MM.1S (cell line): Measurements from ENCODE around the gene TTYH1.

Source experiments
- DNase-seq: peaks from one replicate; pipeline ENCODE4 v3.0.0-alpha.2; 2015
- H2AFZ ChIP-seq: fragments of 300-600 bp; sonication (generic); 2 replicates; pipeline ENCODE4 v1.6.0; 2016; ENCODE audit warnings: antibody characterized with exemption, low read length
- H3F3A ChIP-seq: fragments of 300-600 bp; sonication (generic); 2 replicates; pipeline ENCODE4 v1.6.1; 2016; ENCODE audit warnings: mild to moderate bottlenecking, antibody characterized with exemption, low read length, moderate library complexity, mixed read lengths; ENCODE audit not compliant: insufficient read depth
- H3K27ac ChIP-seq: fragments of 300-600 bp; sonication (generic); 2 replicates; pipeline ENCODE4 v1.5.1; 2016; ENCODE audit warnings: mild to moderate bottlenecking, low read length
- H3K27me3 ChIP-seq: fragments of 300-600 bp; sonication (generic); replicated peaks from 2 replicates; pipeline ENCODE4 v1.6.0; 2016; ENCODE audit warnings: low read length; ENCODE audit not compliant: insufficient read depth
- H3K36me3 ChIP-seq: fragments of 300-600 bp; sonication (generic); replicated peaks from 2 replicates; pipeline ENCODE4 v1.6.1; 2016; ENCODE audit warnings: mild to moderate bottlenecking, low read length, mixed read lengths; ENCODE audit not compliant: insufficient read depth
- H3K4me1 ChIP-seq: fragments of 300-600 bp; sonication (generic); 2 replicates; pipeline ENCODE4 v1.6.1; 2016; ENCODE audit warnings: low read length, mixed read lengths
- H3K4me2 ChIP-seq: fragments of 300-600 bp; sonication (generic); 2 replicates; pipeline ENCODE4 v1.6.0; 2016; ENCODE audit warnings: low read depth, low read length
- H3K4me3 ChIP-seq: fragments of 300-600 bp; sonication (generic); 2 replicates; pipeline ENCODE4 v1.5.1; 2016; ENCODE audit warnings: low read length, mixed read lengths
- H3K79me2 ChIP-seq: fragments of 300-600 bp; sonication (generic); 2 replicates; pipeline ENCODE4 v1.6.1; 2016; ENCODE audit warnings: mixed run types, low read length, mixed read lengths
- H3K9ac ChIP-seq: fragments of 300-600 bp; sonication (generic); 2 replicates; pipeline ENCODE4 v1.6.1; 2016; ENCODE audit warnings: low read length, mixed read lengths
- H3K9me2 ChIP-seq: fragments of 300-600 bp; sonication (generic); replicated peaks from 2 replicates; pipeline ENCODE4 v1.6.1; 2016; ENCODE audit warnings: mild to moderate bottlenecking, low read length, mixed read lengths; ENCODE audit not compliant: insufficient read depth
- H3K9me3 ChIP-seq: fragments of 300-600 bp; sonication (generic); replicated peaks from 2 replicates; pipeline ENCODE4 v1.6.1; 2016; ENCODE audit warnings: mild to moderate bottlenecking, low read length, mixed read lengths; ENCODE audit not compliant: insufficient read depth
- H4K20me1 ChIP-seq: fragments of 300-600 bp; sonication (generic); 2 replicates; pipeline ENCODE4 v1.6.1; 2016; ENCODE audit warnings: mild to moderate bottlenecking, low read length, moderate library complexity, mixed read lengths; ENCODE audit not compliant: insufficient read depth
- EZH2 ChIP-seq: fragments of 300-600 bp; sonication (generic); optimal IDR thresholded peaks from 2 replicates; pipeline ENCODE3; 2017; ENCODE audit warnings: low read depth, mild to moderate bottlenecking, antibody characterized with exemption, low read length, mixed read lengths
- EZH2phosphoT487 ChIP-seq: fragments of 300-600 bp; sonication (generic); IDR thresholded peaks from 2 replicates; pipeline ENCODE4 v1.6.1; 2018; ENCODE audit warnings: antibody characterized with exemption, low read length
- TF ChIP-seq, protein P1 (sequence below): fragments of 300-600 bp; sonication (generic); IDR thresholded peaks from 2 replicates; pipeline ENCODE4 v1.5.1; 2016; ENCODE audit warnings: antibody characterized with exemption, low read length, mixed read lengths

TTYH1 gene

DNA sequence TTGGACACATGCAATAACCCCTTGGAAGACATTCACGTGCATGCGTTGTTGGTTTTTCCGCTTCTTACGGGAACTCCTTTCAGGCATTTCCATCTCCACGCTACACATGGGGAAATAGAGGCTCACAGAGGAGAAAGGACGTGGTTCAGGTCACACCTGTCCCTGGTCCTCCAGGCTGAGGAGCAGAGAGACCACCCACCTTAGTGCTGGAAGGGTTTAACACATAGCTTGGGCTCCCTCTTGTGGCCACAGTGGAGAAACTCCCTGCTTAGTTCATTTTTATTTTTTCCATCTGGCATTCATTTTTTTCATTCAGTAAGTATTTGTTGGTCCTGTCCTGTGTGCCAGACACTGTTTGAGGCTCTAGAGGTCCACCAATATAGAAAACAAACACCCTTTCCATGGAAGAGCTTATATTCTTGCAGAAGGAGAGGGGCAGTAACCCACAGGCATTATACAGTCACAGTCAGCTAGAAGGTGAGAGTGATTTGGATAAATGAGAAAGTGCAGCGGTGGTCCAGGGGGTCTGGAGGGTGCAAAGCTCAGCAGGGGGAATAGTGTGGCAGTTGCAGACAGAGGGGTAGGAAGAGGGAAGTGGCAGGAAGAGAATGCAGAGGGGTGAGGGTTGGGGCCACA is 24.2 kb upstream of the TTYH1 start:
- Histone ChIP-seq H3K27me3 (peaks cover 41% of the 10 kb centered on the region), H3K36me3 (no peaks in the 10 kb centered on the region), H3F3A (peaks cover 21% of the 10 kb centered on the region), H3K4me3 (no peak overlapping the region), H3K9me2 (no peaks in the 10 kb centered on the region), H3K9me3 (no peaks in the 10 kb centered on the region), H3K27ac (no peak overlapping the region), H3K4me2 (no peak overlapping the region), H3K4me1 (peaks cover 14% of the 10 kb centered on the region), H3K79me2 (no peaks in the 10 kb centered on the region), H4K20me1 (no peaks in the 10 kb centered on the region), H3K9ac (no peak overlapping the region), H2AFZ (no peak overlapping the region)
- no peak for TF ChIP-seq EZH2phosphoT487
- TF ChIP-seq, protein P1, sequence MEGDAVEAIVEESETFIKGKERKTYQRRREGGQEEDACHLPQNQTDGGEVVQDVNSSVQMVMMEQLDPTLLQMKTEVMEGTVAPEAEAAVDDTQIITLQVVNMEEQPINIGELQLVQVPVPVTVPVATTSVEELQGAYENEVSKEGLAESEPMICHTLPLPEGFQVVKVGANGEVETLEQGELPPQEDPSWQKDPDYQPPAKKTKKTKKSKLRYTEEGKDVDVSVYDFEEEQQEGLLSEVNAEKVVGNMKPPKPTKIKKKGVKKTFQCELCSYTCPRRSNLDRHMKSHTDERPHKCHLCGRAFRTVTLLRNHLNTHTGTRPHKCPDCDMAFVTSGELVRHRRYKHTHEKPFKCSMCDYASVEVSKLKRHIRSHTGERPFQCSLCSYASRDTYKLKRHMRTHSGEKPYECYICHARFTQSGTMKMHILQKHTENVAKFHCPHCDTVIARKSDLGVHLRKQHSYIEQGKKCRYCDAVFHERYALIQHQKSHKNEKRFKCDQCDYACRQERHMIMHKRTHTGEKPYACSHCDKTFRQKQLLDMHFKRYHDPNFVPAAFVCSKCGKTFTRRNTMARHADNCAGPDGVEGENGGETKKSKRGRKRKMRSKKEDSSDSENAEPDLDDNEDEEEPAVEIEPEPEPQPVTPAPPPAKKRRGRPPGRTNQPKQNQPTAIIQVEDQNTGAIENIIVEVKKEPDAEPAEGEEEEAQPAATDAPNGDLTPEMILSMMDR, result peak; percentile 69
- no peak for TF ChIP-seq EZH2
- peak; percentile 64 for DNase-seq

DNA sequence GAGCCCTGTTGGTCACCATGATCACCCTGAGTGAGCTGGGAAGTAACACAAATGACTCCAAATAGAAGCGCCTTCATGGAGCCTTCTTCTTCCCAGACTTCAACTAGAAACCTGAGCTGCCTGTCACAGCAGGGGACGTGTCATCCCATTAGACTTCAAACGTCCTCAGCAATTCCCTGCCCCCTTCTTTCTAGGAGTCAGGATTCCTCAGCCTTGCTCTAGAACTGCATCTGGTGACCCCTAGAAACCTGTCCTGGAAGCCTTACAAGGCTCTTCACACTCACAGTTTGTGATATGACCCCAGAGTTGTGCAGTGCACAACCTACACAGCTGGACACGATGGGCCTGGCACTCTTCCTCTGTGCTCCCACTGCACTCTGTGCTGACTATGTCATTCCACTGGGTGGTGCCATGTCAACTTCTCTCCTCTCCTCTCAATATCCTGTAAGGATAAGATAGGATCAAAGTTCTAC is 23.6 kb upstream of the TTYH1 start:
- Histone ChIP-seq H3K4me3 (no peak overlapping the region), H3K27ac (no peak overlapping the region), H3K9ac (no peak overlapping the region), H3K9me3 (no peaks in the 10 kb centered on the region), H3K36me3 (no peaks in the 10 kb centered on the region), H3K9me2 (no peaks in the 10 kb centered on the region), H3F3A (peaks cover 21% of the 10 kb centered on the region), H2AFZ (no peak overlapping the region), H4K20me1 (no peaks in the 10 kb centered on the region), H3K4me2 (no peak overlapping the region), H3K4me1 (peaks cover 14% of the 10 kb centered on the region), H3K79me2 (no peaks in the 10 kb centered on the region), H3K27me3 (peaks cover 45% of the 10 kb centered on the region)
- no peak for DNase-seq
- TF ChIP-seq, protein P1, result no peak

DNA sequence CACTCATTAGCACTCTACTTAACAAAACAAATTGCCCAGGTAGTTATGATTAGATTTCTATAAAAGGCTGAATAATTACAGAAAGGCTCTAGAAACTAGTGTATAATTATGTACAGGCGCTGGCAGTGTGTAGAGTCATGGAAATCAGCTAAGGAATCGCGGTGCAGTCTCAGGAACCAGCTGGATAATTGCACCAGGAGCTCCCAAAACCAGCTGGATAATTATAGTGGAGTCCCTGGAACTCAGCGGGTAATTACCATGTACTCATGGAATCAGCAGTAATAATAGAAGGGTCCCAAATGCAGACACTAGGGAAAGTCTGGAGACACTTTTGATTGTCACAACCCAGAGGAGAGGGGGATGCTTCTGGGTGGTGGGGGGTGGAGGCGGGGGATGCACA is 23.2 kb upstream of the TTYH1 start:
- Histone ChIP-seq H4K20me1 (no peaks in the 10 kb centered on the region), H3K4me3 (no peak overlapping the region), H3K27ac (no peak overlapping the region), H3K9me2 (no peaks in the 10 kb centered on the region), H3F3A (peaks cover 19% of the 10 kb centered on the region), H3K9ac (no peak overlapping the region), H3K36me3 (no peaks in the 10 kb centered on the region), H3K4me1 (peaks cover 13% of the 10 kb centered on the region), H3K4me2 (no peak overlapping the region), H2AFZ (no peak overlapping the region), H3K27me3 (peaks cover 49% of the 10 kb centered on the region), H3K9me3 (no peaks in the 10 kb centered on the region), H3K79me2 (no peaks in the 10 kb centered on the region)
- no peak for DNase-seq
- TF ChIP-seq EZH2phosphoT487 (no peak), EZH2 (no peak)
- TF ChIP-seq, protein P1, result no peak
